Stimulated activated CD8-positive, alpha-beta memory T cell treated with anti-CD3 and anti-CD28 coated beads, Interleukin-7, amount 100 ng/mL, for 4 hours (primary cell): ENCODE measurements around the gene NADSYN1.

Source experiments
- DNase-seq, 2 donors: peaks; one replicate each; pipeline ENCODE4 v3.0.0-alpha.2; 2020; ENCODE audit warnings: low read depth in 2 of 2

NADSYN1 gene

GRCh38 chr11:71491531-71491930, 38.5 kb downstream of the NADSYN1 start:
- no peak for DNase-seq

- no peak for DNase-seq
Measured at GRCh38 chr11:71491940-71492339, 38.9 kb downstream of the NADSYN1 start.

- DNase-seq: no peak
Measured at GRCh38 chr11:71495286-71496230, 42.6 kb downstream of the NADSYN1 start.

- DNase-seq: no peak
Measured at GRCh38 chr11:71496421-71496820, 43.4 kb downstream of the NADSYN1 start.

GRCh38 chr11:71498091-71498490, 45.1 kb downstream of the NADSYN1 start:
- DNase-seq: no peak

GRCh38 chr11:71499125-71499524, 46.1 kb downstream of the NADSYN1 start:
- DNase-seq: no peak

- DNase-seq: no peak
Measured at GRCh38 chr11:71499546-71499945, 46.5 kb downstream of the NADSYN1 start.

GRCh38 chr11:71500601-71501021, 47.6 kb downstream of the NADSYN1 start:
- DNase-seq: no peak

GRCh38 chr11:71501071-71501985, 48.3 kb downstream of the NADSYN1 start:
- no peak for DNase-seq

- DNase-seq: no peak
Measured at GRCh38 chr11:71502026-71502425, 49.0 kb downstream of the NADSYN1 start.

- no peak for DNase-seq
Measured at GRCh38 chr11:71502871-71503435, 50.0 kb downstream of the NADSYN1 start.

GRCh38 chr11:71504531-71504930, 51.5 kb downstream of the NADSYN1 start:
- DNase-seq: no peak

GRCh38 chr11:71505001-71505400, 52.0 kb downstream of the NADSYN1 start:
- no peak for DNase-seq

- no peak for DNase-seq
Measured at GRCh38 chr11:71505781-71506180, 52.8 kb downstream of the NADSYN1 start.

- DNase-seq: no peak
Measured at GRCh38 chr11:71507102-71507501, 54.1 kb downstream of the NADSYN1 start.

GRCh38 chr11:71518506-71519471, 65.8 kb downstream of the NADSYN1 start:
- DNase-seq: no peak

GRCh38 chr11:71519546-71519945, 66.5 kb downstream of the NADSYN1 start:
- no peak for DNase-seq

- no peak for DNase-seq
Measured at GRCh38 chr11:71525188-71525937, 72.4 kb downstream of the NADSYN1 start.

- DNase-seq: no peak
Measured at GRCh38 chr11:71525938-71526495, 73.0 kb downstream of the NADSYN1 start.
